Heart left ventricle (tissue), 13 donors: ENCODE measurements around the gene WDR37.
"Not testable (repeated sequence)": the region's sequence is repeated elsewhere in the genome, so short reads cannot be mapped to it uniquely, and the experiment has no call there.

Experiments used
- CTCF ChIP-seq, 12 donors: fragments of 200-600 bp; sonication (generic) in 4 of 12; IDR thresholded peaks; one replicate each; pipeline versions ENCODE4 v1.5.0 to v1.8.0; 2018 to 2022; ENCODE audit warnings: antibody characterized with exemption in 12 of 12, mild to moderate bottlenecking in 5 of 12
- POLR2A ChIP-seq, 2 donors: fragments of 450-650 bp; IDR thresholded peaks; one replicate each; pipeline ENCODE4 v1.6.1; 2017; ENCODE audit warnings: antibody characterized with exemption in 2 of 2, mild to moderate bottlenecking in 2 of 2, moderate library complexity in 2 of 2
- donor health status: ischemic (EF 13 %, LVEDD 7.1; RV severe dilation, severe dysfunction).
- donor health status: DM: no; HTN: yes; CAD: no.
- donor health status: DM: no; HTN: no; CAD: no.
- donor health status: ischemic (EF 25% LVEDD 6.9; RV normal size, moderate dysfunction).
- donor health status: ischemic (EF 25% LVEDD 5.7; RV mildly dilated, moderate dysfunction).
- donor health status: ischemic (EF 35%, LVEDD 5.7; RV mildly dilated, moderate dysfunction).
- donor health status: nonischemic (EF 11% LVEDD 7.7; RV severe dilation, severe dysfunction).
- donor health status: DM: yes; HTN: yes; CAD: no.
- donor health status: PGD.
- donor health status: ischemic (EF 29% LVEDD 5.4; RV normal size, mild dysfunction).
- donor health status: nonischemic (EF 23%, LVEDD 6.1; RV moderate dilation, normal function).

- TF ChIP-seq CTCF, POLR2A (IDR thresholded peaks at IDR 0.05): not testable (repeated sequence)
Measured at GRCh38 chr10:1118318-1118717, 62.1 kb downstream of the WDR37 start.
